ENCODE data around the gene TM4SF18.

Gene TM4SF18

DNA sequence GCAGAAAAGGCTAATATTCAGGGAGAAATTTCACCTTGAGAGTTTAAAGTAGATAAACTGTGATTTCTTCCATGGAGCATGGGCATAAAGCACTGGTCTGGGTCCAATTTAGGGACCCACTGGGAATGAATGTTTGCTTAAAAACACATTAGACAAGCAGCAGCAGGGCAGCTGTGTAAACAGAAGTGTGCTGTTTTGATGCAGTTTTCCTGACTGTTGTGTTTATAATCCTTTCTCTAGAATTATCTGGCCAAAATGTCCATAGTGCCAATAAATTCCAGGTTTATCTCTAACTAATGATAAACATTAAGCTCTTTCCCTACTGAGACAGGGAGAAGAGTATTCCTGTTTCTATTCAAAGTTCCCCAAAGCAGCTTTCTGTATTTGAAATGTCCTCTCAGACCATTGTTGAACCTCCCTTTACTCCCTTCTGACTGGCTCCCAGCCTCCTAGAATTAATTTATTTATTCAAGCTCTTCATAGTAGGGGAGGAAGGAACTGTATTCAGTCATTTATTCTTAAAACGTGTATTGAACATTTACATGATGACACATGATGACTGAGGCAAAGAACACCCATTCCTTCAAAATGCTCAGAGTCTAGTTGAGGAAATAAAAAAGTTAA is 7.0 kb upstream of the TM4SF18 start:
- POLR2A ChIA-PET, result no interaction called here
- 0 out of 2 replicates have a peak, but pooled peaks have one; percentile 29 for TF ChIP-seq WT1 (tag by site-specific recombination; IDR thresholded peaks at IDR 0.05)
- no peak for TF ChIP-seq BCL11A (tag by site-specific recombination; IDR thresholded peaks at IDR 0.05; ENCODE audit: low read depth)
- no peaks in the 10 kb centered on the region for H3K4me1 ChIP-seq (ENCODE audit: control insufficient read depth, insufficient read depth, low read length)
- no peaks in the 10 kb centered on the region for H3K9me3 ChIP-seq (ENCODE audit: control insufficient read depth, insufficient read depth, low read depth, low read length)
- no peak overlapping the region for H3K27ac ChIP-seq (ENCODE audit: extremely low read depth, low read depth, low read length)
- CTCF ChIA-PET, result interaction anchor here (0.7 to 1.3 kb wide), 5 partner anchors 8 to 412 kb away, joined by 3 to 5 read pairs (median 3); partner anchors contain the start of gene COMMD2
- H3K4me3 ChIP-seq (ENCODE audit: low read depth, low read length), result no peak overlapping the region
- H3K36me3 ChIP-seq (ENCODE audit: control insufficient read depth in 2 of 2, insufficient read depth in 1 of 2, low read length in 2 of 2), result no peaks in the 10 kb centered on the region

DNA sequence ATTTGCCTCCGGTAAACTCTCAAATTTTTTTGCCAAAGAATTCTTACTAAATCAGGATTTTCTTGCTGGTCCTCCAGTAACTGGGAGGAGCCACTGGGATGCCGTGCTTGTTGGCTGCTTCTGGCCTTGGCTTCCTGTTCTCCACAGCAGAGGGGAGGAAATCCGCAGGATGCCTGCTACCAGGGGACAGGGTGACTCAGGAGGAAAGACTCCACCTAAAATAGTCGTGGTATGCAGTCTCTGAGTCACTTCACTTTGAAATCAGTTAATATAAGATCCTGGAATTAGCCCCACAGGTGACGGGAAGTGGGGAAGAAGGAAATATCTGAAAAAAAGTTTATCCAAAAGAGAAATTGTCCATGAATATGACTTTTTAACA is 6.5 kb upstream of the TM4SF18 start:
- TF ChIP-seq GLIS1 (tag by site-specific recombination; IDR thresholded peaks at IDR 0.05) (peak; percentile 25; the same call in 1 of the 2 replicates), ZFP69B (tag by site-specific recombination; IDR thresholded peaks at IDR 0.05) (no peak), PRDM10 (tag by site-specific recombination; IDR thresholded peaks at IDR 0.05) (0 out of 2 replicates have a peak, but pooled peaks have one; percentile 20), ZNF596 (tag by site-specific recombination; IDR thresholded peaks at IDR 0.05) (no peak), IKZF3 (tag by site-specific recombination; IDR thresholded peaks at IDR 0.05) (no peak), SCRT1 (tag by site-specific recombination; IDR thresholded peaks at IDR 0.05; ENCODE audit: borderline replicate concordance) (no peak), ZNF366 (tag by site-specific recombination; conservative IDR thresholded peaks at IDR 0.05) (peak; percentile 62), ZNF610 (tag by site-specific recombination; IDR thresholded peaks at IDR 0.05; ENCODE audit: borderline replicate concordance) (no peak), ZNF157 (tag by site-specific recombination; IDR thresholded peaks at IDR 0.05) (no peak), ZBTB44 (tag by site-specific recombination; IDR thresholded peaks at IDR 0.05) (no peak), ZIC2 (tag by site-specific recombination; IDR thresholded peaks at IDR 0.05) (peak; percentile 37; the same call in 1 of the 2 replicates), INSM2 (tag by site-specific recombination; IDR thresholded peaks at IDR 0.05) (no peak), ZNF248 (tag by site-specific recombination; IDR thresholded peaks at IDR 0.05) (no peak), SP7 (tag by site-specific recombination; IDR thresholded peaks at IDR 0.05) (no peak), PRDM2 (tag by site-specific recombination; IDR thresholded peaks at IDR 0.05; ENCODE audit: borderline replicate concordance) (no peak)
- TF ChIP-seq, protein P1, sequence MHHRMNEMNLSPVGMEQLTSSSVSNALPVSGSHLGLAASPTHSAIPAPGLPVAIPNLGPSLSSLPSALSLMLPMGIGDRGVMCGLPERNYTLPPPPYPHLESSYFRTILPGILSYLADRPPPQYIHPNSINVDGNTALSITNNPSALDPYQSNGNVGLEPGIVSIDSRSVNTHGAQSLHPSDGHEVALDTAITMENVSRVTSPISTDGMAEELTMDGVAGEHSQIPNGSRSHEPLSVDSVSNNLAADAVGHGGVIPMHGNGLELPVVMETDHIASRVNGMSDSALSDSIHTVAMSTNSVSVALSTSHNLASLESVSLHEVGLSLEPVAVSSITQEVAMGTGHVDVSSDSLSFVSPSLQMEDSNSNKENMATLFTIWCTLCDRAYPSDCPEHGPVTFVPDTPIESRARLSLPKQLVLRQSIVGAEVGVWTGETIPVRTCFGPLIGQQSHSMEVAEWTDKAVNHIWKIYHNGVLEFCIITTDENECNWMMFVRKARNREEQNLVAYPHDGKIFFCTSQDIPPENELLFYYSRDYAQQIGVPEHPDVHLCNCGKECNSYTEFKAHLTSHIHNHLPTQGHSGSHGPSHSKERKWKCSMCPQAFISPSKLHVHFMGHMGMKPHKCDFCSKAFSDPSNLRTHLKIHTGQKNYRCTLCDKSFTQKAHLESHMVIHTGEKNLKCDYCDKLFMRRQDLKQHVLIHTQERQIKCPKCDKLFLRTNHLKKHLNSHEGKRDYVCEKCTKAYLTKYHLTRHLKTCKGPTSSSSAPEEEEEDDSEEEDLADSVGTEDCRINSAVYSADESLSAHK (tag by site-specific recombination; IDR thresholded peaks at IDR 0.05), result no peak
- no peaks in the 10 kb centered on the region for H3K4me1 ChIP-seq (ENCODE audit: control insufficient read depth, insufficient read depth, low read length)
- H3K36me3 ChIP-seq (ENCODE audit: control insufficient read depth in 2 of 2, insufficient read depth in 1 of 2, low read length in 2 of 2), result no peaks in the 10 kb centered on the region
- ChIA-PET POLR2A (no interaction called here), CTCF (interaction anchor here (1.0 to 1.3 kb wide), 2 partner anchors 9 to 12 kb away, joined by 3 to 5 read pairs; no protein-coding TSS in a partner anchor)
- H3K27ac ChIP-seq (ENCODE audit: extremely low read depth, low read depth, low read length), result no peak overlapping the region
- H3K4me3 ChIP-seq (ENCODE audit: low read depth, low read length), result no peak overlapping the region
- no peaks in the 10 kb centered on the region for H3K9me3 ChIP-seq (ENCODE audit: control insufficient read depth, insufficient read depth, low read depth, low read length)

All from HEK293 (cell line).